Mesodermal cell (in vitro differentiated cells): ENCODE results near the gene MTA2.
A peak's percentile ranks its signal among the peaks of the same experiment; 100 is the strongest.
"Not testable (repeated sequence)": the region's sequence is repeated elsewhere in the genome, so short reads cannot be mapped to it uniquely, and the experiment has no call there.

Experiments
- H3K27ac ChIP-seq: 2 replicates; pipeline ENCODE4 v1.7.0; 2013; ENCODE audit warnings: mild to moderate bottlenecking, low read depth, low read length, moderate library complexity; ENCODE audit not compliant: severe bottlenecking
- H3K36me3 ChIP-seq: 2 replicates; pipeline ENCODE4 v1.7.1; 2013; ENCODE audit warnings: mild to moderate bottlenecking, low read length, moderate library complexity; ENCODE audit not compliant: control insufficient read depth, insufficient read depth
- H3K4me1 ChIP-seq: one replicate; pipeline ENCODE4 v1.7.1; 2013; ENCODE audit warnings: mild to moderate bottlenecking, low read length; ENCODE audit not compliant: insufficient read depth, control insufficient read depth, poor library complexity, severe bottlenecking
- H3K4me3 ChIP-seq: 2 replicates; pipeline ENCODE4 v1.7.0; 2013; ENCODE audit warnings: low read length, control low read depth, mild to moderate bottlenecking; ENCODE audit not compliant: insufficient read depth, poor library complexity, severe bottlenecking; ENCODE audit errors: extremely low read depth
- H3K9me3 ChIP-seq: 2 replicates; pipeline ENCODE4 v1.7.1; 2013; ENCODE audit warnings: mild to moderate bottlenecking, low read length, moderate library complexity; ENCODE audit not compliant: control insufficient read depth
- WGBS, 2 experiments: methylation state at CpG; one replicate each; pipeline ENCODE4 v1.1.5; 2013; ENCODE audit warnings: missing lambda C conversion rate in 2 of 2; ENCODE audit not compliant: insufficient coverage in 2 of 2; 5-methylcytosine and 5-hydroxymethylcytosine counted together

Gene MTA2

DNA sequence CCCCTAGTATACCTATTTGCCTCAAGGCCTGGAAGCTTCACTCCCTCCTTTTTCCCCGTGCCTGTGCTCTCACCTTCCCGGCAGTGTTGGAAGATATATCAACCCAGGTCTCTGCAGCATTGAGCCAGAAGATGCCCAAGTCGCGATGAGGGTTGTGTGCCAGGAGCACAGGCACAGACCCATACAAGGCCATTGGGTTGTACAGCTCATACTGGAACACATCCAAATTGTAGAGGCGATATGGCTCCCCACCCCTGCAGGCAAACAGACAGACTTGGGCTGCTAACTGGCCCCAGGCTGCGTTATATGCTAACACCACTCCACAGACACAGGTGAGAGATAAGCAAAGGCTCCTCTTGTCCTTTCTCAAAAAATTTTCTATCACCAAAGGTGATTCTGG is 30.8 kb upstream of the MTA2 start:
- Histone ChIP-seq H3K9me3 (no peaks in the 10 kb centered on the region), H3K27ac (no peak overlapping the region), H3K4me1 (no peaks in the 10 kb centered on the region), H3K4me3 (no peak overlapping the region), H3K36me3 (peaks cover 96% of the 10 kb centered on the region)
- 98 to 100% methylated on average over 6 of the region's 6 CpGs for WGBS, 2 experiments

DNA sequence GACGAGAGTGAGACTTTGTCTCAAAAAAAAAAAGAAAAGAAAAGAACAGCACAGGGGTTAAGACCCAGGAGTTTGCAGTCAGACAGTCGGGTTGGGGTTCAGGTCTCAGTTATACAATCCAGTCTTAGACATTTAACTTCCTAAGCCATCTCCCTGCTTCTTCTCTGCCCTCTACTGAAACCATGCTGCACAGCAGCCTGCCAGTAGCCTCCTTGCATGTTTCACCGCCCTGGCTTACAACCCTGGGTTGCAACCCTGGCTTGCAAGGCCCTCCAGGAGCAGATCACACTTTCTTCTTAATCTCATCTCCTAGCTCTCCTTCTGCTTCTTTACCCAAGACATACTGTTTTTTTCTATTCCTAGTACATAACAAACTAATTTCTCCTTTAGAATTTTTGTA is 26.0 kb upstream of the MTA2 start:
- Histone ChIP-seq H3K4me1 (peaks cover 3% of the 10 kb centered on the region), H3K27ac (no peak overlapping the region), H3K4me3 (no peak overlapping the region), H3K36me3 (peaks cover 88% of the 10 kb centered on the region), H3K9me3 (no peaks in the 10 kb centered on the region)
- WGBS, 2 experiments: 81 to 83% methylated on average over 2 to 3 of the region's 3 CpGs

DNA sequence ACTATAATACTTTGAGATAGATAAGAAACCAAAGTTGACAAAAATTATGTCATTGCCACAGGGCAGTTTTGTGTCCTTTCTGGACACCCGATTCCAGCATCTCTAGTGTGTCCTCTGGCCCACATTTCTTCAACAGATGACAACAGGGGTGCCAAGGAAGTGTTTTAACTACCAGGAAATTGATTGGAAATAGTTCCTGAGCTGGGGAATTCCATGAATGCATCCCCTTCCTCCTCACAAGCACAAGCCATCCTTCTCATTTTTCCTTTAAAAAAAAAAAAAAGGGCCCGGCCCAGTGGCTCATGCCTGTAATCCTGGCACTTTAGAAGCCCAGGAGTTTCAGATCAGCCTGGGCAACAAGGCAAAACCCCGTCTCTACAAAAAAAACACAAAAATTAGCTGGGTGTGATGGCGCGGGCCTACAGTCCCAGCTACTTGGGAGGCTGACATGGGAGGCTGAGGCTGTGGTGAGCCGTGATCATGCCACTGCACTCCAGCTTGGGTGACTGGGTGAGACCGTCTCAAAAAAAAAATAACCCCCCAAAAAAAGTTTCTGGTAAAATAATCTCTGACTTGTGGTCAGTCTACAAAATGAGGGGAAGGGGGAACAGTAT is 20.9 kb upstream of the MTA2 start:
- peak overlapping the region; percentile 93 for H3K27ac ChIP-seq
- peaks cover 12% of the 10 kb centered on the region for H3K4me1 ChIP-seq
- H3K9me3 ChIP-seq: no peaks in the 10 kb centered on the region
- H3K4me3 ChIP-seq: peak overlapping the region; percentile 74
- 100% methylated on average over 1 of the region's 7 CpGs for WGBS, 2 experiments
- peaks cover 37% of the 10 kb centered on the region for H3K36me3 ChIP-seq

DNA sequence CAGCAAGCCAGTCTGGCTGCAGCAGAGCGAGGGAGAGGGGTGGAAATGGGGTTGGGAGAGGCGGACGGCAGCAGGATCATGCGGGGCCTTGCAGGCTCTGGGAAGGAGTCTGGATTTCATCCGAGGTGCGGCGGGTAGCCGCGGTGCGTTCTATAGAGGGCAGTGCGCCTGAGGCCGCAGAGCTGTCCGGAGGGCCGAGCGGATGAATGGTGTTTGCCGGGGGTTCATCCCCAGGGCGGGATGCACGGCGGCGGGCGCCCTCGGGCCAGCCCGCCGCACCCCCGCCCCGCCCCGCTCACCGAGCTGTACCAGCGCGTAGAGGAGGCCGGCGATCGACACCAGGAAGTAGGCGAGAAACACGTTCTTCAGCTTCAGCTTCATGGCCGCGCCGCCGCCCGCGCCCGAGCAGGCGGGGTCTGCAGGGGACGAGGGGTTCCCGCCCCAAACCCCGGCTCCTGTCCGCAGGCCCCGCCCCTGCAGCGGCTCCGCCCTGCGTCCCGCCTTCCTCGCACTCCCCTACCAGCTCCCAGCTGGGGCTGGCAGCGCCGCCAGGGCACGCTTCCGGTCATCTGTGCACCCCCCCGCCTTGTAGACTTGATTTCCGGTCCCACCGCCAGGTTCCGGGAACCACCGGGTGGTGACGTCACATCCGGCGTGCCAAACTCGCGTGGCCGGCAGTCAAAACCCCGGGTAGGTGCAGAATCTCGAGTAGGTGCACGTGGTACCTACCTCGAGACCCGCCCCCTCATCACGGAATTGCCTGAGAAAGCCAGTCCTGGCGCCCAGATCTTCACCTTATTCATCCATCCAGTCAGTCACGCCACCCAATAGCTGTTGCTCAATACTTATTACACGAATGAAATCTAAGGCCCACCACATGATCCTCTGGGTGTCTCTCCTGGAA is 20.2 kb upstream of the MTA2 start, which contains the start of gene B3GAT3:
TSS of gene B3GAT3 (minus strand) at position 420 of the 904 bp plus-strand sequence. CDS start at position 381, 39 bp downstream.
- H3K9me3 ChIP-seq: no peaks in the 10 kb centered on the region
- peaks cover 12% of the 10 kb centered on the region for H3K4me1 ChIP-seq
- H3K36me3 ChIP-seq: peaks cover 30% of the 10 kb centered on the region
- H3K4me3 ChIP-seq: peak within 1 kb of the TSS; percentile 74
- 1 to 3% methylated on average over 64 to 66 of the region's 77 CpGs for WGBS, 2 experiments
- H3K27ac ChIP-seq: peak within 1 kb of the TSS; percentile 93

DNA sequence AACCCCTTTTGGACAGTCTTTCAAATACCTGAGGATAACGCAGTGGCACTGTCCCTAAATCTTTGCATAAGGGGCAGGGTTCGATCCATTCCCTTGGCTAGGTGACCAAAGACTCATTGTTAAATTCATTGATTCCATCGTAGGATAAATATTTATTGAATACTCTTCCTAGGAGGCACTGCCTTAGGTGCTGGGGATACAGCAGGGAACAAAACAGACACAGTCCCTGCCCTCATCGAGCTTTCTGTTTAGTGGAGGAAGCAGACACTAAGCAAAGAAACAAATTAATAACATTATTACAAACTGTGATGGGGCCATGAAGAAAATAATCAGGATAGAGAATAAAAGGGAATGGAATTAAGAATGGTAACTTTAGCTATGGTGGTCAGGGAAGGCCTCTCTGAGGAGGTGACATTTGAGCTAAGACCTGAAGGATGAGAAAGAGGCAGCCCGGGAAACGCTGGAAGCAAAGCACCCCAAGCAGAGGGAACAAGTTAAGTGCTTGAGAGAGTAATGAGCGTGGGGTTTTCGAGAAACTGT is 19.4 kb upstream of the MTA2 start:
- WGBS, 2 experiments: 32% methylated on average over 6 of the region's 8 CpGs
- Histone ChIP-seq H3K36me3 (peaks cover 22% of the 10 kb centered on the region), H3K27ac (peak overlapping the region; percentile 93), H3K4me1 (peaks cover 12% of the 10 kb centered on the region), H3K4me3 (peak overlapping the region; percentile 74), H3K9me3 (no peaks in the 10 kb centered on the region)

DNA sequence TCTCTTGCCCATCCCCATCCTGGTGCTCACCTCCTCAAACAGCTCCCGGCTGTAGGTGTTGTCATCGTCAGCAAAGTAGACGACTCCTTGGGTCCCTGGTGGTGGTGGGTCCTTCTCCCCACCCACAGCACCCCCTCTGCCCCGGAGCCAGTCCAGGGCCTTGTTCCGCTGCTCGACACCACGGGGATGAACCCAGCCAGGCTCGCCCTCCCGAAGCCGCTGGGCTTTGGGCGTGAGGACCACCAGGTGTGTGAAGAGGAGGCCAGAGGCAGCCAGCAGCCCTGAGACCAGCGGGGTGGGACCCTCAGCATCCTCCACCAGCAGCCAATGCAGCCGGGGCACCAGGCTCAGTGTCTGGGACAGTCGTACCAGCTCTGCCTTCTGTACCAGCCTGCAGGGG is 15.3 kb upstream of the MTA2 start:
- H3K4me3 ChIP-seq, H3K4me1 ChIP-seq, H3K9me3 ChIP-seq, H3K36me3 ChIP-seq, H3K27ac ChIP-seq: not testable (repeated sequence)
- 100% methylated on average over 2 to 6 of the region's 14 CpGs for WGBS, 2 experiments

DNA sequence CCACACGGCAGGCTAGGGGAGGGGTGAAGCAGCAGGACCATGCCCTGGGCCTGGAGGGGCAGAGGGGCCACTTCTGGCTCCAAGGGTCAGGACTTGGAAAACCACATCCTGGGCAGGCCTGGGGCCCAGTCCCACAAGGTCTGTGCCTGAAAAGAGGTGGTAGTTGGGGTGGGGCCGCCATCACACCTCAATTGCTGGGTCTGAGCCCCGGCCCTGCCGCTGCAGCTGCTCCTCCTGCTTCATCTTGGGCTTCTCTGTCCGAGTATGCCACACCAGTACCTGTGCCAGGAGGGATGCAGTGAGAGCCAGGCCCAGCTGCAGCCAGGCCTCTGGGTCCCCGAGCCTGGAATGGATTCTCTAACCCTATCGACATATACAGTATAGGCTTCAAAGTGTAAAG is 13.9 kb upstream of the MTA2 start:
- 89 to 93% methylated on average over 3 to 4 of the region's 7 CpGs for WGBS, 2 experiments
- H3K36me3 ChIP-seq: peaks cover 5% of the 10 kb centered on the region
- H3K9me3 ChIP-seq: no peaks in the 10 kb centered on the region
- H3K4me1 ChIP-seq: peaks cover 9% of the 10 kb centered on the region
- no peak overlapping the region for H3K4me3 ChIP-seq
- H3K27ac ChIP-seq: no peak overlapping the region

DNA sequence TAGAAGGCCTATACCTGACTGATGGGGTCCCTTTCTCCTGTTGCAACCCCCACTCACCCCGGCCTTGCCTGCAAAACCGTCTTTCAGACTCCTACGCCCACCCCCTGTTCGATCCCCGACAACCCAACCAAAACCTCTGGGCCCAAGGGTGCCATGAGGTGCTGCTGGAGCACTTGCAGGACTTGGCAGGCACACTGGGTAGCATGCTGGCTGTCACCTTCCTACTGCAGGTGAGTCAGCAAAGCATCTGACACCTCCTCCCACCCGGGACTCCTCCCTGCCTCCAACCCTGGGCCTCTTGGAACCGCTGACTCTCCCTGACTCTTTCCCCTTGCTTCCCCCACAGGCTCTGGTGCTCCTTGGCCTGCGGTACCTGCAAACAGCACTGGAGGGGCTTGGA is 12.6 kb upstream of the MTA2 start:
- H3K36me3 ChIP-seq: peaks cover 14% of the 10 kb centered on the region
- H3K9me3 ChIP-seq: no peaks in the 10 kb centered on the region
- H3K4me1 ChIP-seq: peaks cover 9% of the 10 kb centered on the region
- H3K4me3 ChIP-seq: no peak overlapping the region
- no peak overlapping the region for H3K27ac ChIP-seq
- WGBS, 2 experiments: 90 to 95% methylated on average over 5 of the region's 8 CpGs

DNA sequence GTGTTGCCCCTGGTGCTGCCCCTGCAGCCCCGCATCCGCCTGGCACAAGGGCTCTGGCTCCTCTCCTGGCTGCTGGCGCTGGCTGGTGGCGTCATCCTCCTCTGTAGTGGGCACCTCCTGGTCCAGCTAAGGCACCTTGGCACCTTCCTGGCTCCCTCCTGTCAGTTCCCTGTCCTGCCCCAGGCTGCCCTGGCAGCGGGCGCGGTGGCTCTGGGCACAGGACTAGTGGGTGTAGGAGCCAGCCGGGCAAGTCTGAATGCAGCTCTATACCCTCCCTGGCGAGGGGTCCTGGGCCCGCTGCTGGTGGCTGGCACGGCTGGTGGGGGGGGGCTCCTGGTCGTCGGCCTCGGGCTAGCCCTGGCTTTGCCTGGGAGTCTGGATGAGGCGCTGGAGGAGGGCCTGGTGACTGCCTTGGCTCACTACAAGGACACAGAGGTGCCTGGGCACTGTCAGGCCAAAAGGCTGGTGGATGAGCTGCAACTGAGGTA is 11.7 kb upstream of the MTA2 start:
- H3K27ac ChIP-seq: peak overlapping the region; percentile 46
- peaks cover 9% of the 10 kb centered on the region for H3K4me1 ChIP-seq
- peaks cover 14% of the 10 kb centered on the region for H3K36me3 ChIP-seq
- WGBS, 2 experiments: 92 to 94% methylated on average over 8 to 15 of the region's 15 CpGs
- H3K9me3 ChIP-seq: no peaks in the 10 kb centered on the region
- H3K4me3 ChIP-seq: no peak overlapping the region

DNA sequence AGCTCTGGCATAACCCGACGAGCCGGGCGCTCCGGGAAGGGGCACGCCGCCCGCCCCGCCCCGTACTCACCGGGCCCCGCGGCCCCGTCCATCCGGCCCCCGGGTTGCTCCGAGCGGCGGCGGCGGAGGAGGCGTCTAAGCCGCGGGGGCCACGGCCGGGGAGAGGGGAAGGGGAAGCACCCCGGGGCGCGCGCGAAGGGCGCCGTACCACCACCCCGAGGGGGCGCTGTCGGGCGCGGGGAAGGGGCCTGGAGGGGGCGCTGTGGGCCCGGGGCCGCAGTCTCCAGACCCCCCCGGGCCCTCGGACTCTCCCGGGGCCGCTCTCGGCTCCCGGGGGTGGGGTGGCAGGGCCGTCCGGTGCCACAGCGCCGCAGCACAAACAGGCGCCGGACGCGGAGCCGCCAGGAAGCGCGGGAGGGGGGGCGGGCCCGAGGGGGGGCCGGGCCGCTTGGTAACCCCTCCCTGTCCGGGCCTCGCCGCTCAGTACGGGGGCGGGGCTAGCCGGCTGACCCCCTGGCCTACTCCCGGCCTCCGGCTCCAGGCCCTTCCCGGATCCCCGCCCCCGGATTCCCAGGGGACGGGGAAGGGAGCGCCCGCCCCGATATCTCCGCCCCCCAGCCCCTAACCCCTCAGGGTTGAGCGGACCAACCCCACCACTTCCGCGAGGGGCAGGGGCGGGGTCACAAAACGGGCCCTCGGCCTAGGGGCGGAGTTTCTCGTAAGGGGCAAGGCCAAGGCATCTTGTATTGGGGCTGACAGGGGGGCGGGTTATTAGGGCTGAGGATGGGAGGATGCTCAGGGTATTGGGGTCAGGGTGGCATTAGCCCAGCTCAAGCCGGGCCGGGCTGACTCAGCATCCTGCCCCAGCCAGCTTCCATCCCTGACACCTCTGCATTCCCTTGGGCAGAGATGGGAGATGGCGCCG is 11.0 kb upstream of the MTA2 start, which contains the start of the genes EML3 and ROM1:
TSS of gene EML3 (minus strand) at position 410 of the 925 bp plus-strand sequence. CDS start at position 92, 318 bp downstream.
TSS of gene ROM1 (plus strand) at position 892 of the 925 bp plus-strand sequence. CDS start at position 917, 25 bp downstream.
- H3K9me3 ChIP-seq: no peaks in the 10 kb centered on the region
- H3K4me3 ChIP-seq: peak within 1 kb of the TSS; percentile 62
- peak within 1 kb of the TSS; percentile 59 for H3K27ac ChIP-seq
- 1 to 5% methylated on average over 39 to 47 of the region's 91 CpGs for WGBS, 2 experiments
- H3K36me3 ChIP-seq: peaks cover 21% of the 10 kb centered on the region
- H3K4me1 ChIP-seq: peaks cover 9% of the 10 kb centered on the region
